Prostate gland (tissue), 2 donors: ENCODE data around the gene GALNTL6.

Experiments used
- POLR2A ChIP-seq: fragments of 450-650 bp; IDR thresholded peaks from one replicate; pipeline ENCODE4 v1.6.1; 2016; ENCODE audit warnings: antibody characterized with exemption, mild to moderate bottlenecking
- TF ChIP-seq, protein P1 (sequence below), 4 experiments: fragments of 200-600 bp in 2 of 4; fragments of 450-650 bp in 2 of 4; sonication (generic) in 2 of 4; IDR thresholded peaks; 1 replicate in 3 of 4; 2 replicates in 1 of 4; pipeline ENCODE4 v1.5.1; 2016 to 2019; ENCODE audit warnings: antibody characterized with exemption in 4 of 4, mild to moderate bottlenecking in 2 of 4, moderate library complexity in 2 of 4

- TF ChIP-seq, protein P1, sequence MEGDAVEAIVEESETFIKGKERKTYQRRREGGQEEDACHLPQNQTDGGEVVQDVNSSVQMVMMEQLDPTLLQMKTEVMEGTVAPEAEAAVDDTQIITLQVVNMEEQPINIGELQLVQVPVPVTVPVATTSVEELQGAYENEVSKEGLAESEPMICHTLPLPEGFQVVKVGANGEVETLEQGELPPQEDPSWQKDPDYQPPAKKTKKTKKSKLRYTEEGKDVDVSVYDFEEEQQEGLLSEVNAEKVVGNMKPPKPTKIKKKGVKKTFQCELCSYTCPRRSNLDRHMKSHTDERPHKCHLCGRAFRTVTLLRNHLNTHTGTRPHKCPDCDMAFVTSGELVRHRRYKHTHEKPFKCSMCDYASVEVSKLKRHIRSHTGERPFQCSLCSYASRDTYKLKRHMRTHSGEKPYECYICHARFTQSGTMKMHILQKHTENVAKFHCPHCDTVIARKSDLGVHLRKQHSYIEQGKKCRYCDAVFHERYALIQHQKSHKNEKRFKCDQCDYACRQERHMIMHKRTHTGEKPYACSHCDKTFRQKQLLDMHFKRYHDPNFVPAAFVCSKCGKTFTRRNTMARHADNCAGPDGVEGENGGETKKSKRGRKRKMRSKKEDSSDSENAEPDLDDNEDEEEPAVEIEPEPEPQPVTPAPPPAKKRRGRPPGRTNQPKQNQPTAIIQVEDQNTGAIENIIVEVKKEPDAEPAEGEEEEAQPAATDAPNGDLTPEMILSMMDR (IDR thresholded peaks at IDR 0.05) = no peak
- no peak for TF ChIP-seq POLR2A
These were observed 867.5 kb downstream of the GALNTL6 start for GRCh38 chr4:172680691-172681090.
